ENCODE data around the gene ZNF324.

- no peak for TF ChIP-seq EZH2 (IDR thresholded peaks at IDR 0.05)
- no peak for TF ChIP-seq SP1 (IDR thresholded peaks at IDR 0.05; ENCODE audit: low read depth)
- no peak for TF ChIP-seq FOSL1 (IDR thresholded peaks at IDR 0.05; ENCODE audit: low read depth)
- TF ChIP-seq, protein P1, sequence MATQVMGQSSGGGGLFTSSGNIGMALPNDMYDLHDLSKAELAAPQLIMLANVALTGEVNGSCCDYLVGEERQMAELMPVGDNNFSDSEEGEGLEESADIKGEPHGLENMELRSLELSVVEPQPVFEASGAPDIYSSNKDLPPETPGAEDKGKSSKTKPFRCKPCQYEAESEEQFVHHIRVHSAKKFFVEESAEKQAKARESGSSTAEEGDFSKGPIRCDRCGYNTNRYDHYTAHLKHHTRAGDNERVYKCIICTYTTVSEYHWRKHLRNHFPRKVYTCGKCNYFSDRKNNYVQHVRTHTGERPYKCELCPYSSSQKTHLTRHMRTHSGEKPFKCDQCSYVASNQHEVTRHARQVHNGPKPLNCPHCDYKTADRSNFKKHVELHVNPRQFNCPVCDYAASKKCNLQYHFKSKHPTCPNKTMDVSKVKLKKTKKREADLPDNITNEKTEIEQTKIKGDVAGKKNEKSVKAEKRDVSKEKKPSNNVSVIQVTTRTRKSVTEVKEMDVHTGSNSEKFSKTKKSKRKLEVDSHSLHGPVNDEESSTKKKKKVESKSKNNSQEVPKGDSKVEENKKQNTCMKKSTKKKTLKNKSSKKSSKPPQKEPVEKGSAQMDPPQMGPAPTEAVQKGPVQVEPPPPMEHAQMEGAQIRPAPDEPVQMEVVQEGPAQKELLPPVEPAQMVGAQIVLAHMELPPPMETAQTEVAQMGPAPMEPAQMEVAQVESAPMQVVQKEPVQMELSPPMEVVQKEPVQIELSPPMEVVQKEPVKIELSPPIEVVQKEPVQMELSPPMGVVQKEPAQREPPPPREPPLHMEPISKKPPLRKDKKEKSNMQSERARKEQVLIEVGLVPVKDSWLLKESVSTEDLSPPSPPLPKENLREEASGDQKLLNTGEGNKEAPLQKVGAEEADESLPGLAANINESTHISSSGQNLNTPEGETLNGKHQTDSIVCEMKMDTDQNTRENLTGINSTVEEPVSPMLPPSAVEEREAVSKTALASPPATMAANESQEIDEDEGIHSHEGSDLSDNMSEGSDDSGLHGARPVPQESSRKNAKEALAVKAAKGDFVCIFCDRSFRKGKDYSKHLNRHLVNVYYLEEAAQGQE (IDR thresholded peaks at IDR 0.05; ENCODE audit: low read depth) = no peak
- TF ChIP-seq, protein P2, sequence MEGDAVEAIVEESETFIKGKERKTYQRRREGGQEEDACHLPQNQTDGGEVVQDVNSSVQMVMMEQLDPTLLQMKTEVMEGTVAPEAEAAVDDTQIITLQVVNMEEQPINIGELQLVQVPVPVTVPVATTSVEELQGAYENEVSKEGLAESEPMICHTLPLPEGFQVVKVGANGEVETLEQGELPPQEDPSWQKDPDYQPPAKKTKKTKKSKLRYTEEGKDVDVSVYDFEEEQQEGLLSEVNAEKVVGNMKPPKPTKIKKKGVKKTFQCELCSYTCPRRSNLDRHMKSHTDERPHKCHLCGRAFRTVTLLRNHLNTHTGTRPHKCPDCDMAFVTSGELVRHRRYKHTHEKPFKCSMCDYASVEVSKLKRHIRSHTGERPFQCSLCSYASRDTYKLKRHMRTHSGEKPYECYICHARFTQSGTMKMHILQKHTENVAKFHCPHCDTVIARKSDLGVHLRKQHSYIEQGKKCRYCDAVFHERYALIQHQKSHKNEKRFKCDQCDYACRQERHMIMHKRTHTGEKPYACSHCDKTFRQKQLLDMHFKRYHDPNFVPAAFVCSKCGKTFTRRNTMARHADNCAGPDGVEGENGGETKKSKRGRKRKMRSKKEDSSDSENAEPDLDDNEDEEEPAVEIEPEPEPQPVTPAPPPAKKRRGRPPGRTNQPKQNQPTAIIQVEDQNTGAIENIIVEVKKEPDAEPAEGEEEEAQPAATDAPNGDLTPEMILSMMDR (IDR thresholded peaks at IDR 0.05 in 2 of 3, conservative IDR thresholded peaks at IDR 0.05 in 1 of 3; ENCODE audit: borderline replicate concordance in 1 of 3, insufficient read depth in 1 of 3, low read depth in 2 of 3, low read length in 2 of 3) = no peak
- TF ChIP-seq, protein P3, sequence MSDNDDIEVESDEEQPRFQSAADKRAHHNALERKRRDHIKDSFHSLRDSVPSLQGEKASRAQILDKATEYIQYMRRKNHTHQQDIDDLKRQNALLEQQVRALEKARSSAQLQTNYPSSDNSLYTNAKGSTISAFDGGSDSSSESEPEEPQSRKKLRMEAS (IDR thresholded peaks at IDR 0.05) = no peak
- no peak for TF ChIP-seq POLR2A (IDR thresholded peaks at IDR 0.05; ENCODE audit: borderline replicate concordance, extremely low read depth, insufficient read depth, insufficient read length)
- no peak for TF ChIP-seq EZH2phosphoT487 (IDR thresholded peaks at IDR 0.05; ENCODE audit: borderline replicate concordance)
- TF ChIP-seq, protein P4, sequence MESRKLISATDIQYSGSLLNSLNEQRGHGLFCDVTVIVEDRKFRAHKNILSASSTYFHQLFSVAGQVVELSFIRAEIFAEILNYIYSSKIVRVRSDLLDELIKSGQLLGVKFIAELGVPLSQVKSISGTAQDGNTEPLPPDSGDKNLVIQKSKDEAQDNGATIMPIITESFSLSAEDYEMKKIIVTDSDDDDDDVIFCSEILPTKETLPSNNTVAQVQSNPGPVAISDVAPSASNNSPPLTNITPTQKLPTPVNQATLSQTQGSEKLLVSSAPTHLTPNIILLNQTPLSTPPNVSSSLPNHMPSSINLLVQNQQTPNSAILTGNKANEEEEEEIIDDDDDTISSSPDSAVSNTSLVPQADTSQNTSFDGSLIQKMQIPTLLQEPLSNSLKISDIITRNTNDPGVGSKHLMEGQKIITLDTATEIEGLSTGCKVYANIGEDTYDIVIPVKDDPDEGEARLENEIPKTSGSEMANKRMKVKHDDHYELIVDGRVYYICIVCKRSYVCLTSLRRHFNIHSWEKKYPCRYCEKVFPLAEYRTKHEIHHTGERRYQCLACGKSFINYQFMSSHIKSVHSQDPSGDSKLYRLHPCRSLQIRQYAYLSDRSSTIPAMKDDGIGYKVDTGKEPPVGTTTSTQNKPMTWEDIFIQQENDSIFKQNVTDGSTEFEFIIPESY (IDR thresholded peaks at IDR 0.05; ENCODE audit: extremely low read depth, insufficient replicate concordance, low read length) = no peak
- TF ChIP-seq EGR1 (IDR thresholded peaks at IDR 0.05; ENCODE audit: low read depth) = no peak
- TF ChIP-seq POLR2AphosphoS5 (IDR thresholded peaks at IDR 0.05; ENCODE audit: low read depth, low read length) = no peak
- TF ChIP-seq CEBPB (IDR thresholded peaks at IDR 0.05; ENCODE audit: low read depth) = no peak
- TF ChIP-seq, protein P5, sequence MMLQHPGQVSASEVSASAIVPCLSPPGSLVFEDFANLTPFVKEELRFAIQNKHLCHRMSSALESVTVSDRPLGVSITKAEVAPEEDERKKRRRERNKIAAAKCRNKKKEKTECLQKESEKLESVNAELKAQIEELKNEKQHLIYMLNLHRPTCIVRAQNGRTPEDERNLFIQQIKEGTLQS (IDR thresholded peaks at IDR 0.05) = no peak
- TF ChIP-seq ZNF274 (IDR thresholded peaks at IDR 0.05; ENCODE audit: low read depth, low read length) = no peak
Measured at GRCh38 chr19:58466089-58466759, 656 bp upstream of the ZNF324 start.

Data from HCT116 (cell line).